ENCODE data around the gene PASK.

- TF ChIP-seq CTCF (IDR thresholded peaks at IDR 0.05): no peak
- no peak for TF ChIP-seq EP300 (IDR thresholded peaks at IDR 0.05)
Measured at GRCh38 chr2:241125626-241126025, 23.6 kb downstream of the PASK start.
